Lower lobe of right lung (tissue), 2 donors: ENCODE data around the gene IZUMO1R. TPM values are rescaled to one million over a fixed set of nuclear protein-coding genes. Genes with fewer than 3 reads are reported as not detected.

Source experiments
- ATAC-seq, 2 donors: fragments of 200-7000 bp; cut with Tn5 transposase; one replicate each; pipeline ENCODE4 v1.9.1; 2020 to 2022; ENCODE audit warnings: mild to moderate bottlenecking in 2 of 2, moderate library complexity in 2 of 2
- DNase-seq: peaks from one replicate; pipeline ENCODE4 v3.0.0-alpha.2; 2020
- H3K27ac ChIP-seq: fragments of 200-600 bp; one replicate; pipeline ENCODE4 v1.8.0; 2022
- H3K27me3 ChIP-seq: fragments of 200-600 bp; one replicate; pipeline ENCODE4 v1.8.0; 2022; ENCODE audit warnings: low read depth
- H3K36me3 ChIP-seq: fragments of 200-600 bp; one replicate; pipeline ENCODE4 v1.8.0; 2022; ENCODE audit warnings: mild to moderate bottlenecking
- H3K4me1 ChIP-seq: fragments of 200-600 bp; one replicate; pipeline ENCODE4 v1.8.0; 2022
- H3K4me3 ChIP-seq: fragments of 200-600 bp; one replicate; pipeline ENCODE4 v1.8.0; 2022; ENCODE audit warnings: mild to moderate bottlenecking
- H3K9me3 ChIP-seq: fragments of 200-600 bp; one replicate; pipeline ENCODE4 v1.8.0; 2022
- CTCF ChIP-seq: fragments of 200-600 bp; IDR thresholded peaks from one replicate; pipeline ENCODE4 v1.8.0; 2022; ENCODE audit warnings: antibody characterized with exemption, mild to moderate bottlenecking
- intact Hi-C: fragments of 100-400 bp; cut with DNase I; formaldehyde crosslinking; loops from one replicate; pipeline ENCODE4 v1.11.0; 2022
- total RNA-seq: library from RNA; stranded (reverse); fragmentation: NEBNext Ultra II Directional; extraction: Animal tissue kit (Norgen Biotek cat#: 25700); gene quantifications from one replicate; pipeline ENCODE4 v1.2.1, GENCODE V29; 2021
- donor health status: DM: no; HTN: yes; CAD: no; lungs with severe emphysema.

Gene IZUMO1R
- total RNA-seq, 1 donor from 2014 or later: not detected

DNA sequence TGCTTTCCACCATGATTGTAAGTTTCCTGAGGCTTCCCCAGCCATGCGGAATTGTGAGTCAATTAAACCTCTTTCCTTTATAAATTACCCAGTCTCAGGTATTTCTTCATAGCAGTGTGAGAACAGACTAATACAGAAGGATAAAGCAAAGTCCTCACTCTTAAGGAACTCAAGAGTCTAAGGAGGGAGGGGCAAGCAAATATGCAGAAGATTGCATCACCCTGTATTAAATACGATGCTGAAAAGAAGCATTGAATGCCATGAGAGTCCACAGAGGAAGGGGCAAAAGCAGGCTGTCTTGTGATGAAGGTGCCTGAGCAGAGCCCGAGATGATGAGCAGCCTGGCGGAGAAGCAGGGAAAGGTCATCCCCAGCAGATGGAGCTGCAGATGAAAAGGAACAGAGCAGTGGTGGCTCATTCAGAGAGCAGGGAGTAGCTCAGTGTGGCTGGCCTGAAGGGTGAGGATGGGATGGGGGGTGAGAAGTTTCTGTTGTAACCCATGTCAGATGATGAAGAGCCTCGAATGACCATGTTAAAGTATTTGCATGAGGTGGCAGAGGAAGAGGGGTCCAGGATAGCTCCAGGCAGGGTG, 6.3 kb upstream of the IZUMO1R start:
- Histone ChIP-seq H3K4me1 (no peaks in the 10 kb centered on the region), H3K36me3 (no peaks in the 10 kb centered on the region), H3K27ac (no peak overlapping the region), H3K9me3 (no peaks in the 10 kb centered on the region), H3K4me3 (no peak overlapping the region), H3K27me3 (no peaks in the 10 kb centered on the region)
- ATAC-seq: peak in 1 of 2 donors; percentile 24
- no peak for DNase-seq
- intact Hi-C loops: no loop called here
- TF ChIP-seq CTCF: no peak

GRCh38 chr11:94302776-94303175, 1.6 kb upstream of the IZUMO1R start:
- H3K9me3 ChIP-seq: no peaks in the 10 kb centered on the region
- ATAC-seq (no peak), DNase-seq (no peak)
- TF ChIP-seq CTCF: no peak
- no peaks in the 10 kb centered on the region for H3K27me3 ChIP-seq
- no peaks in the 10 kb centered on the region for H3K36me3 ChIP-seq
- intact Hi-C loops: no loop called here
- H3K27ac ChIP-seq: no peak overlapping the region
- no peak overlapping the region for H3K4me3 ChIP-seq
- H3K4me1 ChIP-seq: no peaks in the 10 kb centered on the region

DNA sequence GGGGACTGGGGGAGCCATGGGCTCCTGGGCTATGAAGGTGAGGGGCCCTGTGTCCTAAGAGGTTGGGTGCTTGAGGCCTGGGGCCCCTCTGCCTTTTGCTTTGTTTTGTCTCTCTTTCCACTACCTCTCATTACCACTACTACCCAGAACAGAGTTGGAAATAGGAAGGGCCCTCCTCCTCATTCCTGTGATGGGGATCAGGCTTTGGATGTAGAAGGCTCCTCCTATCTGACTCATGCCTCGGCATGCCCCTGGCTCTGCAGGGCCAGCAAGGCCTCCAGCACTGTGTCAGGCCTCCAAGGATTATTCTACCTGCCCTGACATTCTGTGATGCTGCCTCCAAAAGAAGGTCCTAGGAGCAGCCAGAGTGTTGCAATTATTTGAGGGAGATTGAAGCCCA, 766 bp downstream of the IZUMO1R start:
- no peak overlapping the region for H3K4me3 ChIP-seq
- H3K27ac ChIP-seq: no peak overlapping the region
- no peak for DNase-seq
- TF ChIP-seq CTCF: no peak
- no peaks in the 10 kb centered on the region for H3K4me1 ChIP-seq
- H3K27me3 ChIP-seq: no peaks in the 10 kb centered on the region
- intact Hi-C loops: no loop called here
- no peaks in the 10 kb centered on the region for H3K36me3 ChIP-seq
- H3K9me3 ChIP-seq: no peaks in the 10 kb centered on the region
- no peak for ATAC-seq

DNA sequence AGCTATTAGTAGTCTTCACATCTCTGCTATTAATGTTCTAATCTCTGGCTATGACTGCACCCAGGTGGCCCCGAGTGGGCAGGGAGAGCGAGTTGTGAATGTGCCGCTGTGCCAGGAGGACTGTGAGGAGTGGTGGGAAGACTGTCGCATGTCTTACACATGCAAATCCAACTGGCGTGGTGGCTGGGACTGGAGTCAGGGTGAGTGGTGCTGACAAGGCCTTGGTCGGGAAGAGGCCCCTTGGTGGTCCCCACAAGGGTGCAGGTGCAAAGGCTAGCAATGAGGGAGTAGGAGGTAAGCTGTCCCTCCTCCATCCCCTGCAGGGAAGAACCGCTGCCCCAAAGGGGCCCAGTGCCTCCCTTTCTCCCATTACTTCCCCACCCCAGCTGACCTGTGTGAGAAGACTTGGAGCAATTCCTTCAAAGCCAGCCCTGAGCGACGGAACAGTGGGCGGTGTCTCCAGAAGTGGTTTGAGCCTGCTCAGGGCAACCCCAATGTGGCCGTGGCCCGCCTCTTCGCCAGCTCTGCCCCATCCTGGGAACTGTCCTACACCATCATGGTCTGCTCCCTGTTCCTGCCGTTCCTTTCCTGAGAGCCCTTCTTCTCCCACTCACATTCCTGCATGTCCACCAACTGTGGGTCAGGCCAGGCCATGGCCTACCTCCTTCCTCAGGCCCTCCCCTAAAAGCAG, 2.9 kb downstream of the IZUMO1R start:
- Histone ChIP-seq H3K4me1 (no peaks in the 10 kb centered on the region), H3K27me3 (no peaks in the 10 kb centered on the region), H3K9me3 (no peaks in the 10 kb centered on the region), H3K36me3 (no peaks in the 10 kb centered on the region), H3K27ac (no peak overlapping the region), H3K4me3 (no peak overlapping the region)
- ATAC-seq: no peak
- TF ChIP-seq CTCF: no peak
- DNase-seq: no peak
- intact Hi-C loops: no loop called here

- intact Hi-C loops: no loop called here
- no peaks in the 10 kb centered on the region for H3K4me1 ChIP-seq
Observed at GRCh38 chr11:94308024-94308423, 3.6 kb downstream of the IZUMO1R start.

More at GRCh38 chr11:94308024-94308423, 3.6 kb downstream of the IZUMO1R start:
- ATAC-seq (no peak), DNase-seq (no peak)
- H3K4me3 ChIP-seq: no peak overlapping the region
- H3K36me3 ChIP-seq: no peaks in the 10 kb centered on the region
- H3K27me3 ChIP-seq: no peaks in the 10 kb centered on the region
- TF ChIP-seq CTCF: no peak
- no peaks in the 10 kb centered on the region for H3K9me3 ChIP-seq
- no peak overlapping the region for H3K27ac ChIP-seq
